ENCODE measurements around the gene UNC5CL. TPM values are rescaled to one million over a fixed set of nuclear protein-coding genes. Genes with fewer than 3 reads are reported as not detected.

The UNC5CL gene
- total RNA-seq, 2 experiments from 2014 or later = 0.49 to 0.85 TPM

DNA sequence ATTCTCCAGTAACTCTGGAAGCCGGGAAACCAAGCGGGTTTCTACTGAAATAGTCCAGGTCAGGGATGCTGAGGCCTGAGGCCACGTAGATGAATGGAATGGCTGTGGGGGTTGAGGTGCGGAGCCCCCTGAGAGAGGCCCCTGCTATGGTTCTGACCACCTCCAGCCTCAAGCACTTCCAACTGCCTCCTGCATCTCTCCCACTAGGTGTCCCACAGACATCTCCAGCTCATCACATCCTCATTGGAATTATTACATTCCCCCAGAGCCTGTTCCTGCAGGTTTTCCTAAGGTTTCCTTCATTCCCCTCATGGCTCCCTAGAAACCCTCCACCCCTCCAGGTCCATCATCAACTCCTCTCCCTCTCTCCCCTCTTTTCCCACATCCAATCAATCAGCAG is 48.7 kb downstream of the UNC5CL start:
- BruUV-seq (replicated peaks) = no TSS peak

DNA sequence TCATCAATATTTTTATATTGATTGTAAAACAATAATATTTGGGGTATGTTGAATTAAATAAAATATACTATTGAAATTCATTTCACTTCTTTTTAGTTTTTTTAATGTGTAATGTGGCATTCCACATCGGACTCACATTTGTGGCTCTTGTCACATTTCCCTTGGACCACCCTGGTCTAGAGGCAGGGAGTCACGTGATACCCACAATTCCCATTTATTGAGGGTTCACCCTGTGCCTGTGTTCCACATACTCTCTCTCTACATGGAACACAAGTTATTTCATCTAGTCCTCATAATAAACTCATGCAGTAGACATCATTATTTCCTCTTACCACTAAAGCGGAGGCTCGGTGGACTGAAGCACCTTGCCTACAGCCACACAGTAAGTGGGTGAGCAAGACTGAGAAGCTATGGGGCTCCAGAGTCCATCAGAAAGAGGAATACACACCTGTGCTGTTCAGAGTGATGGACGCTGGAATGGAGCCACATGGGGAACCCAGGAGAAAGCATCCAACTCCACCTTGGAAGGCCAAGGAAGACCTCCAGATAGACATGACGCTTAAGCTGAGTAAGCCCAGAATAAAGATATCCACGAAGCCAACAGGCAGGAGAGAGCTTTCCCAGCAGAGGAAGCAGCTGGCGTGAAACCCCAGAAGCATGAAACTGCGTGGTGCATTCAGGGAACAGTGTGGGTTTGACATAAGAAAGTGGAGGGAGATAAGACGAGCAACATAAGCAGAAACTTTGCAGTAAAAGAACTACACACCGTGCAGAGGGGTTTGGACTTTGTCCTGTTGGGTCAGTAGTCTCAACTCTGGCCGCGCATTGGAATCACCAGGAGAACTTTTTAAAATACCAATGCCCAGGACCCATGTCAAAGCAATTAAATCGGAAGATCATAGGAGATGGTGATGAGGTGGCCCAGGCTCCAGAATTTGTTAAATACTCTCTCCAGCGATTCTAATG is 49.5 kb downstream of the UNC5CL start:
- Histone ChIP-seq H3K9me3 (ENCODE audit: low read length) (no peaks in the 10 kb centered on the region), H3K4me1 (ENCODE audit: insufficient read depth, low read length, poor library complexity, severe bottlenecking) (no peaks in the 10 kb centered on the region), H3K27ac (ENCODE audit: low read depth, low read length, poor library complexity, severe bottlenecking) (no peak overlapping the region), H3K4me2 (ENCODE audit: low read length) (no peak overlapping the region), H2AFZ (ENCODE audit: low read length) (no peak overlapping the region), H3K4me3 (ENCODE audit: low read depth, low read length, poor library complexity, severe bottlenecking) (no peak overlapping the region), H3K36me3 (ENCODE audit: insufficient read depth, low read length) (no peaks in the 10 kb centered on the region), H3K9me2 (ENCODE audit: insufficient read depth, low read length) (no peaks in the 10 kb centered on the region), H3K79me2 (ENCODE audit: insufficient read depth, low read depth, low read length) (no peaks in the 10 kb centered on the region), H4K20me1 (ENCODE audit: insufficient read depth, low read length) (no peaks in the 10 kb centered on the region)
- no TSS peak for BruUV-seq (replicated peaks)
- no peak for DNase-seq (ENCODE audit: low spot score)
- ChIA-PET CTCF (ENCODE audit: unreplicated experiment) (no interaction called here), POLR2A (no interaction called here)
- TF ChIP-seq, protein P1, sequence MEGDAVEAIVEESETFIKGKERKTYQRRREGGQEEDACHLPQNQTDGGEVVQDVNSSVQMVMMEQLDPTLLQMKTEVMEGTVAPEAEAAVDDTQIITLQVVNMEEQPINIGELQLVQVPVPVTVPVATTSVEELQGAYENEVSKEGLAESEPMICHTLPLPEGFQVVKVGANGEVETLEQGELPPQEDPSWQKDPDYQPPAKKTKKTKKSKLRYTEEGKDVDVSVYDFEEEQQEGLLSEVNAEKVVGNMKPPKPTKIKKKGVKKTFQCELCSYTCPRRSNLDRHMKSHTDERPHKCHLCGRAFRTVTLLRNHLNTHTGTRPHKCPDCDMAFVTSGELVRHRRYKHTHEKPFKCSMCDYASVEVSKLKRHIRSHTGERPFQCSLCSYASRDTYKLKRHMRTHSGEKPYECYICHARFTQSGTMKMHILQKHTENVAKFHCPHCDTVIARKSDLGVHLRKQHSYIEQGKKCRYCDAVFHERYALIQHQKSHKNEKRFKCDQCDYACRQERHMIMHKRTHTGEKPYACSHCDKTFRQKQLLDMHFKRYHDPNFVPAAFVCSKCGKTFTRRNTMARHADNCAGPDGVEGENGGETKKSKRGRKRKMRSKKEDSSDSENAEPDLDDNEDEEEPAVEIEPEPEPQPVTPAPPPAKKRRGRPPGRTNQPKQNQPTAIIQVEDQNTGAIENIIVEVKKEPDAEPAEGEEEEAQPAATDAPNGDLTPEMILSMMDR (conservative IDR thresholded peaks at IDR 0.05; ENCODE audit: low read length) = no peak
- TF ChIP-seq EZH2phosphoT487 (IDR thresholded peaks at IDR 0.05; ENCODE audit: borderline replicate concordance, low read depth, low read length) = no peak
- intact Hi-C loops (cut with micrococcal nuclease; ENCODE audit: unreplicated experiment) = no loop called here

More for the DNA sequence above, 48.7 kb downstream of the UNC5CL start:
- H3K4me1 ChIP-seq (ENCODE audit: insufficient read depth, low read length, poor library complexity, severe bottlenecking) = no peaks in the 10 kb centered on the region
- intact Hi-C loops (cut with micrococcal nuclease; ENCODE audit: unreplicated experiment) = no loop called here
- no peak overlapping the region for H3K27ac ChIP-seq (ENCODE audit: low read depth, low read length, poor library complexity, severe bottlenecking)
- no peak for DNase-seq (ENCODE audit: low spot score)
- no peak overlapping the region for H2AFZ ChIP-seq (ENCODE audit: low read length)
- H3K79me2 ChIP-seq (ENCODE audit: insufficient read depth, low read depth, low read length) = no peaks in the 10 kb centered on the region
- no peaks in the 10 kb centered on the region for H4K20me1 ChIP-seq (ENCODE audit: insufficient read depth, low read length)
- no peaks in the 10 kb centered on the region for H3K9me2 ChIP-seq (ENCODE audit: insufficient read depth, low read length)
- H3K9me3 ChIP-seq (ENCODE audit: low read length) = no peaks in the 10 kb centered on the region
- H3K4me3 ChIP-seq (ENCODE audit: low read depth, low read length, poor library complexity, severe bottlenecking) = no peak overlapping the region
- TF ChIP-seq EZH2phosphoT487 (IDR thresholded peaks at IDR 0.05; ENCODE audit: borderline replicate concordance, low read depth, low read length) = no peak
- TF ChIP-seq, protein P1 (conservative IDR thresholded peaks at IDR 0.05; ENCODE audit: low read length) = no peak
- ChIA-PET POLR2A (no interaction called here), CTCF (ENCODE audit: unreplicated experiment) (no interaction called here)
- H3K4me2 ChIP-seq (ENCODE audit: low read length) = no peak overlapping the region
- H3K36me3 ChIP-seq (ENCODE audit: insufficient read depth, low read length) = no peaks in the 10 kb centered on the region

DNA sequence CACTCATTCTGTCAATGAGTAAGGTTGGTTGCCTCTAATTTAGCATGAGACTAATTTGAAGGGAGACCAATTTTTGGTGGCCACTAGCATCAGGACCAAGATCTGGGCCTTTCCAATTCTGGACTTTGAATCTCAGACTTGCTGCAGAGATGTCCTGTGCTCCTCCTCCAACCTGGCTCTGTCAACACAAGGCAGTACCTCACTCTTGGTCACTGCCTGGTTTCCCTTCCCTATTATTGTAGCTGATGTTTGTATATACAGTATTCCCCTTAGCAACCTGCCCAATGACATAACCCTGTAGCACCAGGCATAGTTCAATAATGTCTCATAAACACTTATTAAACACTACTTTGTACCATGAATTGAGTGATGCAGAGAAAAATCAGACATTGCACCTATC is 50.4 kb downstream of the UNC5CL start:
- H3K36me3 ChIP-seq (ENCODE audit: insufficient read depth, low read length) = no peaks in the 10 kb centered on the region
- BruUV-seq (replicated peaks) = no TSS peak
- H3K4me3 ChIP-seq (ENCODE audit: low read depth, low read length, poor library complexity, severe bottlenecking) = no peak overlapping the region
- no peak overlapping the region for H2AFZ ChIP-seq (ENCODE audit: low read length)
- no peaks in the 10 kb centered on the region for H4K20me1 ChIP-seq (ENCODE audit: insufficient read depth, low read length)
- H3K27ac ChIP-seq (ENCODE audit: low read depth, low read length, poor library complexity, severe bottlenecking) = no peak overlapping the region
- no peaks in the 10 kb centered on the region for H3K79me2 ChIP-seq (ENCODE audit: insufficient read depth, low read depth, low read length)
- CTCF ChIA-PET (ENCODE audit: unreplicated experiment) = no interaction called here
- POLR2A ChIA-PET = no interaction called here
- no peak overlapping the region for H3K4me2 ChIP-seq (ENCODE audit: low read length)
- no peak for DNase-seq (ENCODE audit: low spot score)
- no peaks in the 10 kb centered on the region for H3K9me2 ChIP-seq (ENCODE audit: insufficient read depth, low read length)
- TF ChIP-seq, protein P1 (conservative IDR thresholded peaks at IDR 0.05; ENCODE audit: low read length) = no peak
- TF ChIP-seq EZH2phosphoT487 (IDR thresholded peaks at IDR 0.05; ENCODE audit: borderline replicate concordance, low read depth, low read length) = no peak
- no peaks in the 10 kb centered on the region for H3K4me1 ChIP-seq (ENCODE audit: insufficient read depth, low read length, poor library complexity, severe bottlenecking)
- intact Hi-C loops (cut with micrococcal nuclease; ENCODE audit: unreplicated experiment) = no loop called here
- H3K9me3 ChIP-seq (ENCODE audit: low read length) = no peaks in the 10 kb centered on the region

Measured in OCI-LY7 (cell line).